Mammary epithelial cell (primary cell): ENCODE measurements around the gene CNTN4.

Experiments
- EZH2 ChIP-seq: IDR thresholded peaks from 2 replicates; pipeline ENCODE4 v1.6.1; 2012; ENCODE audit warnings: low read length, inconsistent platforms, borderline replicate concordance
- TF ChIP-seq, protein P1 (sequence below), 2 donors: IDR thresholded peaks in 1 of 2; conservative IDR thresholded peaks in 1 of 2; 2 replicates each; pipeline ENCODE4 v1.5.1; 2011 to 2012; ENCODE audit warnings: inconsistent platforms in 2 of 2, low read length in 2 of 2, mild to moderate bottlenecking in 2 of 2, control low read depth in 1 of 2, low read depth in 1 of 2; ENCODE audit not compliant: insufficient read depth in 1 of 2; ENCODE audit errors: extremely low read depth in 1 of 2

DNA sequence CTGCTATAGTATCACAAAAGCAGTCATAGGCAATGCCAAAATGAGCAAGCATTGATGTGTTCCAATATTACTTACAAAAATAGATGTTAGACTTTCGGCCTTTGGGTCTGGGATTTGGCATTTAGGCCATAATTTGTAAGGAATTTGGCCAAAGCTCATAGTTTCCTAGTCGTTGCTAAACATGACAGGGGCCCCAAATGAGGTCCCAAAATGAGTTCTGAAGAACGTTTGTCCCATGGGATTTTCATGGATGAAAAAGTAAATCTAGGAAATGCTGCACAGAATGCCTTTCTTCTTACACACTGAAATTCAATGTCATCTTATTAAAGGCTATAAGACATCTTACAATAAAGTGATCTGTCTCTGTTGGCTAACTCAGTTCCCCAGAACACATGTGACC lies 456.0 kb downstream of the CNTN4 start:
- TF ChIP-seq, protein P1, sequence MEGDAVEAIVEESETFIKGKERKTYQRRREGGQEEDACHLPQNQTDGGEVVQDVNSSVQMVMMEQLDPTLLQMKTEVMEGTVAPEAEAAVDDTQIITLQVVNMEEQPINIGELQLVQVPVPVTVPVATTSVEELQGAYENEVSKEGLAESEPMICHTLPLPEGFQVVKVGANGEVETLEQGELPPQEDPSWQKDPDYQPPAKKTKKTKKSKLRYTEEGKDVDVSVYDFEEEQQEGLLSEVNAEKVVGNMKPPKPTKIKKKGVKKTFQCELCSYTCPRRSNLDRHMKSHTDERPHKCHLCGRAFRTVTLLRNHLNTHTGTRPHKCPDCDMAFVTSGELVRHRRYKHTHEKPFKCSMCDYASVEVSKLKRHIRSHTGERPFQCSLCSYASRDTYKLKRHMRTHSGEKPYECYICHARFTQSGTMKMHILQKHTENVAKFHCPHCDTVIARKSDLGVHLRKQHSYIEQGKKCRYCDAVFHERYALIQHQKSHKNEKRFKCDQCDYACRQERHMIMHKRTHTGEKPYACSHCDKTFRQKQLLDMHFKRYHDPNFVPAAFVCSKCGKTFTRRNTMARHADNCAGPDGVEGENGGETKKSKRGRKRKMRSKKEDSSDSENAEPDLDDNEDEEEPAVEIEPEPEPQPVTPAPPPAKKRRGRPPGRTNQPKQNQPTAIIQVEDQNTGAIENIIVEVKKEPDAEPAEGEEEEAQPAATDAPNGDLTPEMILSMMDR (conservative IDR thresholded peaks at IDR 0.05 in 1 of 2, IDR thresholded peaks at IDR 0.05 in 1 of 2; ENCODE audit: extremely low read depth in 1 of 2, insufficient read depth in 1 of 2, low read depth in 1 of 2, low read length in 2 of 2), result no peak
- TF ChIP-seq EZH2, result no peak
